Colon (tissue), 2 donors: ENCODE results near the gene ETFA.
"Not testable (repeated sequence)": the region's sequence is repeated elsewhere in the genome, so short reads cannot be mapped to it uniquely, and the experiment has no call there.

ENCODE experiments used
- FAIRE-seq: peaks from 2 replicates; lab custom pipeline; 2012; peaks lifted over from hg19 to GRCh38; lab: Jason Lieb, UNC
- donor health status: control.
- donor health status: control.

Gene ETFA

DNA sequence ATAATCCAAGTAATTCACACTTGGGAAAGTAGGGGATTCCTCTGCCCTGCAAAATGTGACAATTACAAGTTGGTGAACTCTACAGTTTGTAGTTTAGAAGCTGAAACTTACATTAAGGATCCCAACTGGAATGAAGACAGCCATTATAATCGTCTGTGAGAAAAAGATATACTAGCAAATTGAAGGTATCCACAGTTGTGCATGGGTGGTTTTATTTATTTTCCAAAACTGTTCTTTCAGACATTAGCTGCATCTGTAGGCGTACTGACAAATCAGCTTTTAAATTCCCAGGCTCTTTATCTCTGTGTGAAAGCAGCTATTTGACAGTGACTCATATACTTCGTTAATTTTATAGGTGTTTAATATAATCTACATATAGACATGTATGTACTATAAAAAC lies 12.8 kb upstream of the ETFA start:
- FAIRE-seq, result no peak

DNA sequence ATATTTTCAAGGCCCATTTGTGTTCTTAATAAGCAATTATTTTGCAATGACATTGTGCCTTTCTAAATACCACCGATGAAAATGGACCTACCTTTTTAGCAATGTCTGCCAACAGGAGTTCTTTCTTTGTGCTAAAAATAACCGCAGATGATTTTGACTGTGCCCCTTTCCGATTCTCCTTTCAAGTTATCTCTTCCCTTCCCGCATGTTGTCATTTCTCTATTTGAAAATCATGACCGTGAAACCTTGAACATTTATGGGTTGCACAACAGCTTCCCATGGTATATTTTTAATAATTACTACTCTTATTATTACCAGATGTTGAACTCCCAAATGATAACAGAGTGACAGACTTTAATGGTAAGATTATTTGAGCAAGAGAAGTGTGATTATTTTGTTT lies 10.3 kb upstream of the ETFA start:
- no peak for FAIRE-seq

- FAIRE-seq, result no peak
Measured at GRCh38 chr15:76321171-76321570, 9.9 kb upstream of the ETFA start.

DNA sequence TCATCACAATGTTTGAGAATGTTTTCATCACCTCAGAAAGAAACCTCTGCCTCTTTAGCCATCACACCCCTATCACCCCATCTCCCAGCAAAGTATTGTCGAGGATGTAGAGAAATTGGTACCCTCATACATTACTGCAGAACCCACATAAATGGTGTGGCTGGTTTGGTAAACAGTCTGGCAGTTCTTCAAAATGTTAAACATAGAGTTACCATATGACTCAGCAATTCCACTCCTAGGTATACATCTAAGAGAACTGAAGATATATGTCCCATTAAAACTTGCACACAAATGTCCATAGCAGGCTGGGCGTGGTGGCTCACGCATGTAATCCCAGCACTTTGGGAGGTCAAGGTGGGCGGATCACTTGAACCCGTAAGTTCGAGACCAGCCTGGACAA lies 8.7 kb upstream of the ETFA start:
- no peak for FAIRE-seq

- no peak for FAIRE-seq
Measured at GRCh38 chr15:76313731-76314130, 2.5 kb upstream of the ETFA start.

DNA sequence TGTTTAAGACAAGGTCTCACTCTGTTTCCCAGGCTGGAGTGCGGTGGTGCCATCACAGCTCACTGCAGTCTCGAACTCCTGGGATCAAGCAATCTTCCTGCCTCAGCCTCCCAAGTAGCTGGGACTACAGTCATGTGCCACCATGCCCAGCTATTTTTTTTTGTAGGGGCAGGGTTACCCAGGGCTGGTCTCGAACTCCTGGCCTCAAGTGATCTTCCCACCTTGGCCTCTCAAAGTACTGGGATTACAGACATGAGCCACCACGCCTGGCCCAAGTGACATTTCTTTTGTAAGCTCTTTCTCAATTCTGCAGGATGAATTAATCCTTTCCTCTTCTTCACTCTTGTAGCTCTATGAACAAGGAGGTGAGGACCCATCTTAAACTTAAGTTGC lies 1.9 kb upstream of the ETFA start:
- not testable (repeated sequence) for FAIRE-seq

GRCh38 chr15:76312540-76313174 lies 1.4 kb upstream of the ETFA start:
- FAIRE-seq, result no peak

DNA sequence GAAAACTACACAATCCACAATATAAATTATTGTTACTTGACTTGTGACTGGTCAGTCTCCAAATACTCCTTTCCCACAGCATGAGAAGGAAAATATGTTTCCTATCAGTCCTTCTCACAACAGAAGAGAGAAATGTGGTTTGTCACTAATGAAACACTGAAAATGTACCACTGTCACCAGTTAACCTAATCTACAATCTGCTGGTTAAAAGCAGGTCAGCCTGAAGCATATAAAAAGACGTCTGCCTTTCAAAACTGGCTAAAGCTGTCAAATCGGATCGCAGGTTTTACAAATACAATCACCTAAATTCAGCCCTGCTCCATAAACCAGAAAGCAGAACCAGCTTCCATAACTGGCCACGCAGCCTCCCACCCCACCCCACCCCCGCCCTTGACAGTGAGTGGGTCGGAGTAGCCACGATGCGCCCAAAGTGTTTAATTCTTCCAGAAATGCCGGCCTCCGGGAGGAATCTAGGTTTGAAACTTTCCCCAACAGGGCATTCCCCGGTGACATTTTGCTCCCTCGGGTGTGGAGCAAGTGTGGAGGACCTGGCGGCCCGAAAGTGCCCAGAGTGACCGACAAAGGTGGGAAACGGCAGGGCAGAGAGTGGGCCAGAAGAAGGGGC lies 682 bp downstream of the ETFA start:
- FAIRE-seq, result no peak

GRCh38 chr15:76309601-76310330 lies 1.5 kb downstream of the ETFA start:
- FAIRE-seq, result no peak

DNA sequence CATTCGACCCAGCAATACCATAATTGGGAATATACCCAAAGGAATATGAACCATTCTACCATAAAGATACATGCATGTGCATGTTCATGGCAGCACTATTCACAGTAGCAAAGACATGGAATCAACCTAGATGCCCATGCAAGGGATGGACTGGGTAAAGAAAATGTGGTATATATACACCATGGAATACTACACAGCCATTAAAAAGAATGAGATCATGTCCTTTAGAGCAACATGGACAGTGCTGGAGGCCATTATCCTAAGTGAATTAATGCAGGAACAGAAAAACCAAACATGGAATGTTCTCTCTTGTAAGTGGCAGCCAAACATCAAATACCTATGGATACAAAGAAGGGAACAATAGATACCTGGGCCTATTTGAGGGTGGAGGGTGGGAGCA lies 7.4 kb downstream of the ETFA start:
- no peak for FAIRE-seq

- FAIRE-seq, result no peak
Measured at GRCh38 chr15:76299786-76300185, 11.5 kb downstream of the ETFA start.

DNA sequence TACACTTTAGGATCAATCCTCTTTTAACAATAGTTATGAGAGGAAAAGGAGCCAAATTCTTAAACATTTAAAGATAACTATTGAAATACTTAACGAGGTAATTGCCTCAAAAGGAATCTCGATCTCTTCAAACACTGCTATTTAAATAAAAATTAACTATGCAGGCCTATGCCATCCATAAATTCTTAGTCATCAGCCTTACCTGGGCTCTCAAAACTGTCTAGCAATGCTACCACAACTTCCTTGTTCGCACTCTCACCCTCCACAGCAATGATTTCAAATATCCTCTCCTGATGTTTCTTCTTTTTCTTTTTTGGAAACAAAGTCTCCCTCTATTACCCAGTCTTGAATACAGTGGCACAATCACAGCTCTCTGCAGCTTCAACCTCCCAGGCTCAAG lies 12.3 kb downstream of the ETFA start:
- FAIRE-seq, result no peak

DNA sequence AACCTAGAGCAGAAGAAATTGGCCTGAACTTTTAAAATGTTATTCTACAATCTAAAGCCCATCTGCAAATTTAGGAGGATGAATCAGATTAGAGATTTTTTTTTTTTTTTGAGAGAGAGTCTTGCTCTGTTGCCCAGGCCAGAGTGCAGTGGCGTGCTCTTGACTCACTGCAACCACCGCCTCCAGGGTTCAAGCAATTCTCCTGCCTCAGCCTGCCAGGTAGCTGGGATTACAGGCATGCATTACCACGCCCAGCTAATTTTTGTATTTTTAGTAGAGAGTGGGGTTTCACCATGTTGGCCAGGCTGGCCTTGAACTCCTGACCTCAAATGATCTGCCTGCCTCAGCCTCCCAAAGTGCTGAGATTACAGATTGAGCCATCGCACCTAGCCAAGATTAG lies 13.3 kb downstream of the ETFA start:
- FAIRE-seq, result not testable (repeated sequence)

GRCh38 chr15:76296849-76297248 lies 14.4 kb downstream of the ETFA start:
- no peak for FAIRE-seq

DNA sequence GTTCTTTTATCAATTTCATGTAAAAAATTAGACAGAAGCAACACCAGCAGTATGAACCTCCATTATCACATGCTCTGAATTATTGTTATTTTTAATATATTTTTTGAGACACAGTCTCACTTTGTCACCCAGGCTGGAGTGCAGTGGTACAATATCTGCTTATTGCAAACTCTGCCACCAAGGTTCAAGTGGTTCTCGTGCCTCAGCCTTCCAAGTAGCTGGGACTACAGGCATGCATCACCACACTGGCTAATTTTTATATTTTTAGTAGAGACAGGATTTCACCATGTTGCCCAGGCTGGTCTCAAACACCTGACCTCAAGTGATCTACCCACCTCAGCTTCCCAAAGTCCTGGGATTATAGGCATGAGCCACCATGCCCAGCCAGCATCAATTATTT lies 16.8 kb downstream of the ETFA start:
- FAIRE-seq, result not testable (repeated sequence)

- no peak for FAIRE-seq
Measured at GRCh38 chr15:76293361-76293760, 17.9 kb downstream of the ETFA start.

GRCh38 chr15:76289582-76289981 lies 21.7 kb downstream of the ETFA start:
- no peak for FAIRE-seq

GRCh38 chr15:76286271-76286879 lies 24.9 kb downstream of the ETFA start:
- FAIRE-seq, result no peak

DNA sequence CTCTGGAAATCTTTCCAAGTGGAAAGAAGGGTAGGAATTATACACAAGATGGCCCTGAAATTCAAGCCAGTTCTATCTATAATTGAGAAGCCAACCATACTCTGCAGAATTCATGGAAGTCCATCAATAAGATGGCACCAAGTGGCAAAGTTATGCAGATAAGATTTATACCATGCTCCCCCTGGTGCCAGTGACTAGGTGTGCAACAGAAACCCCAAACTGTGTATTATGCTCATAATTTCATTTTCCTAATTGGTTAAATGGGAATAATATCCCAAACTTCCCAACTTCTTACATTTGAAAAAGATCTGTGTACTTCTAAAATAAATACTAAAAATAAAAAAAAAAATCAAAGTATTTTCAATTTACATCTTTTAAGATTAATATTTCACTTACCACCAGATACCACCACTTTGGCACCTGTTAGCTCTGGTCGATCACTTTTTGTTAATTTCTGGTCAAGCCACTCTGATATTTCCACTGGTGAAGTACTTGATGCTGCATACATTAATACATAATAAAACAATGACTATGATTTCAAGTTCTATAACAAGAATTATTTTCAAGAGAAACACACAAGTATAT lies 25.9 kb downstream of the ETFA start:
- no peak for FAIRE-seq

GRCh38 chr15:76282465-76282864 lies 28.8 kb downstream of the ETFA start:
- no peak for FAIRE-seq

GRCh38 chr15:76278651-76279050 lies 32.6 kb downstream of the ETFA start:
- FAIRE-seq, result no peak

- no peak for FAIRE-seq
Measured at GRCh38 chr15:76274821-76275220, 36.4 kb downstream of the ETFA start.

GRCh38 chr15:76274226-76274625 lies 37.0 kb downstream of the ETFA start:
- no peak for FAIRE-seq
